HG03520 (cell line): Measurements from ENCODE around the gene ARL14EP.

Experiments used
- ATAC-seq: cut with Tn5 transposase; IDR thresholded peaks from one replicate; pipeline ENCODE4 v1.9.1; 2021; ENCODE audit warnings: mild to moderate bottlenecking, moderate library complexity; ENCODE audit not compliant: unreplicated experiment

The ARL14EP gene

GRCh38 chr11:30368394-30368793 lies 45.5 kb downstream of the ARL14EP start:
- no peak for ATAC-seq

GRCh38 chr11:30370164-30370563 lies 47.3 kb downstream of the ARL14EP start:
- ATAC-seq = no peak

GRCh38 chr11:30377347-30377746 lies 54.4 kb downstream of the ARL14EP start:
- no peak for ATAC-seq

GRCh38 chr11:30380846-30381245 lies 57.9 kb downstream of the ARL14EP start:
- no peak for ATAC-seq

GRCh38 chr11:30381879-30382278 lies 59.0 kb downstream of the ARL14EP start:
- no peak for ATAC-seq
